Measurements from ENCODE around the gene EPS8L2. TPM values are rescaled to one million over a fixed set of nuclear protein-coding genes. Genes with fewer than 3 reads are reported as not detected.
"Not testable (repeated sequence)": the region's sequence is repeated elsewhere in the genome, so short reads cannot be mapped to it uniquely, and the experiment has no call there.

The EPS8L2 gene
- total RNA-seq, 4 donors from 2014 or later = 5.6 to 31.6 (median 24.9) TPM

DNA sequence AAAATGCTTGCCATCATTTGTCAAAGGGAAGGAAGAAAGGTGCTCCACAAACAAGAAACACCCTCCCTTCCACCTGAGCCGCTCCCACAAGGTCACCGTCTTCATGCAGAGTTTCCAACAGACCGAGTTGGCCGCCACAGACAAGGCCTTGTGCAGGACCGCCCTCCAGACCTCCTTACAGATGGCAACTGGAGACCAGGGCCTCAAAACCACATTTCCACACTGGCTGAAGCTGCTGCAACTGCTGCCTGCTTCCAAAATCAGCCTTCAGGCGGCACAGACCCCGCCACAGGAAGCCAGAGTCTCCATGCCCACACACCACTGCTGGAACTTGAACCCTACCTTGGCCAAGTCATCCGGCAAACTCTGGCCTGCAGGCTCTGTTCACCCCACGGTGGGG is 17.4 kb upstream of the EPS8L2 start:
- H3K36me3 ChIP-seq = peaks cover 31 to 68% (median 63%) of the 10 kb centered on the region in 4 donors
- WGBS = 87% methylated on average over 9 of the region's 9 CpGs

DNA sequence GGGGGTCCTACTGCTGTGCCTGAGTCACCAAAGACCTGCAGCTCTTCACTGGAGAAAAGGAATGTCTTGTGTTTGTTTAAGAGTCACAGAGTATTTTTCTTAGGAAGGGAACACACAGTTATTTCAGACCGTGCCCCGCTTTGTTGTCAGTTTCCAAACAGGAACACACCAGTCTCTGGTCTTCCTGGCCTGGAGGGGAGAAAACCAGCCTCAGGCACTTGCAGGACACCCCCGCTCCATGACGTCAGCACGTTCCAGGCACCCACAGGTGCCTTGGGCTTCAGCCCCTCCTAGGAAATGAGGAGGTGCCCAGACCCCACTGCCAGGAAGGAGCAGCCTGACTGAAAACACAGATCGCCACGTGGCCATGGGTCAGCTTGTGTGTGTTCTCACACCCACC is 16.4 kb upstream of the EPS8L2 start:
- no peak overlapping the region for H3K4me3 ChIP-seq
- TF ChIP-seq POLR2AphosphoS5 (IDR thresholded peaks at IDR 0.05) = no peak
- TF ChIP-seq EP300 (IDR thresholded peaks at IDR 0.05) = no peak
- no peak for TF ChIP-seq POLR2A (IDR thresholded peaks at IDR 0.05; ENCODE audit: low read depth)
- no peaks in the 10 kb centered on the region for H3K27me3 ChIP-seq
- no peaks in the 10 kb centered on the region for H3K9me3 ChIP-seq
- 86% methylated on average over 5 of the region's 7 CpGs for WGBS
- H3K4me1 ChIP-seq = peaks cover 16 to 19% (median 17%) of the 10 kb centered on the region in 4 donors
- H3K36me3 ChIP-seq = peaks cover 28 to 58% (median 54%) of the 10 kb centered on the region in 4 donors
- intact Hi-C loops (cut with DNase I) = no loop called here
- H3K27ac ChIP-seq (replicated peaks in 1 of 4) = no peak overlapping the region
- DNase-seq (ENCODE audit: extremely low spot score) = no peak

More for the DNA sequence above, 17.4 kb upstream of the EPS8L2 start:
- H3K9me3 ChIP-seq = no peaks in the 10 kb centered on the region
- TF ChIP-seq, protein P1, sequence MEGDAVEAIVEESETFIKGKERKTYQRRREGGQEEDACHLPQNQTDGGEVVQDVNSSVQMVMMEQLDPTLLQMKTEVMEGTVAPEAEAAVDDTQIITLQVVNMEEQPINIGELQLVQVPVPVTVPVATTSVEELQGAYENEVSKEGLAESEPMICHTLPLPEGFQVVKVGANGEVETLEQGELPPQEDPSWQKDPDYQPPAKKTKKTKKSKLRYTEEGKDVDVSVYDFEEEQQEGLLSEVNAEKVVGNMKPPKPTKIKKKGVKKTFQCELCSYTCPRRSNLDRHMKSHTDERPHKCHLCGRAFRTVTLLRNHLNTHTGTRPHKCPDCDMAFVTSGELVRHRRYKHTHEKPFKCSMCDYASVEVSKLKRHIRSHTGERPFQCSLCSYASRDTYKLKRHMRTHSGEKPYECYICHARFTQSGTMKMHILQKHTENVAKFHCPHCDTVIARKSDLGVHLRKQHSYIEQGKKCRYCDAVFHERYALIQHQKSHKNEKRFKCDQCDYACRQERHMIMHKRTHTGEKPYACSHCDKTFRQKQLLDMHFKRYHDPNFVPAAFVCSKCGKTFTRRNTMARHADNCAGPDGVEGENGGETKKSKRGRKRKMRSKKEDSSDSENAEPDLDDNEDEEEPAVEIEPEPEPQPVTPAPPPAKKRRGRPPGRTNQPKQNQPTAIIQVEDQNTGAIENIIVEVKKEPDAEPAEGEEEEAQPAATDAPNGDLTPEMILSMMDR (IDR thresholded peaks at IDR 0.05) = no peak
- TF ChIP-seq EP300 (IDR thresholded peaks at IDR 0.05) (no peak), POLR2A (IDR thresholded peaks at IDR 0.05; ENCODE audit: low read depth) (no peak), POLR2AphosphoS5 (IDR thresholded peaks at IDR 0.05) (no peak)
- intact Hi-C loops (cut with DNase I) = no loop called here
- DNase-seq (ENCODE audit: extremely low spot score) = no peak
- no peaks in the 10 kb centered on the region for H3K27me3 ChIP-seq
- H3K4me3 ChIP-seq = no peak overlapping the region
- peaks cover 6 to 10% (median 8%) of the 10 kb centered on the region in 4 donors for H3K4me1 ChIP-seq
- no peak overlapping the region for H3K27ac ChIP-seq (replicated peaks in 1 of 4)

DNA sequence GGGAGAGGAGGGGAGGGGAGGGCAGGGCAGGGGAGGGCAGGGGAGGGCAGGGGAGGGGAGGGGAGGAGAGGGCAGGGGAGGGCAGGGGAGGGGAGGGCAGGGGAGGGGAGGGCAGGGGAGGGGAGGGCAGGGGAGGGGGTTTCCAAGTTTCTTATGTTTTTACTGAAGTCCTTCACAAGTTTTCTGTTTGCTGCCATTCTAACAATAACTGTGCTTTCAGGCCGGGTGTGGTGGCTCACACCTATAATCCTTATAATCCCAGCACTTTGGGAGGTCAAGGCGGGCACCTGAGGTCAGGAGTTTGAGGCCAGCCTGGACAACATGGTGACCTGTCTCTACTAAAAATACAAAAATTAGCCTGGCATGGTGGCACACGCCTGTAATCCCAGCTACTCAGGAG is 15.8 kb upstream of the EPS8L2 start:
- WGBS = 100% methylated on average over 3 of the region's 3 CpGs
- H3K27ac ChIP-seq (replicated peaks in 1 of 4); intact Hi-C loops (cut with DNase I); H3K4me3 ChIP-seq; H3K27me3 ChIP-seq; H3K9me3 ChIP-seq; DNase-seq (ENCODE audit: extremely low spot score): not testable (repeated sequence)
- H3K4me1 ChIP-seq = peaks cover 16 to 20% (median 19%) of the 10 kb centered on the region in 4 donors
- H3K36me3 ChIP-seq = peaks cover 25 to 52% (median 48%) of the 10 kb centered on the region in 4 donors

DNA sequence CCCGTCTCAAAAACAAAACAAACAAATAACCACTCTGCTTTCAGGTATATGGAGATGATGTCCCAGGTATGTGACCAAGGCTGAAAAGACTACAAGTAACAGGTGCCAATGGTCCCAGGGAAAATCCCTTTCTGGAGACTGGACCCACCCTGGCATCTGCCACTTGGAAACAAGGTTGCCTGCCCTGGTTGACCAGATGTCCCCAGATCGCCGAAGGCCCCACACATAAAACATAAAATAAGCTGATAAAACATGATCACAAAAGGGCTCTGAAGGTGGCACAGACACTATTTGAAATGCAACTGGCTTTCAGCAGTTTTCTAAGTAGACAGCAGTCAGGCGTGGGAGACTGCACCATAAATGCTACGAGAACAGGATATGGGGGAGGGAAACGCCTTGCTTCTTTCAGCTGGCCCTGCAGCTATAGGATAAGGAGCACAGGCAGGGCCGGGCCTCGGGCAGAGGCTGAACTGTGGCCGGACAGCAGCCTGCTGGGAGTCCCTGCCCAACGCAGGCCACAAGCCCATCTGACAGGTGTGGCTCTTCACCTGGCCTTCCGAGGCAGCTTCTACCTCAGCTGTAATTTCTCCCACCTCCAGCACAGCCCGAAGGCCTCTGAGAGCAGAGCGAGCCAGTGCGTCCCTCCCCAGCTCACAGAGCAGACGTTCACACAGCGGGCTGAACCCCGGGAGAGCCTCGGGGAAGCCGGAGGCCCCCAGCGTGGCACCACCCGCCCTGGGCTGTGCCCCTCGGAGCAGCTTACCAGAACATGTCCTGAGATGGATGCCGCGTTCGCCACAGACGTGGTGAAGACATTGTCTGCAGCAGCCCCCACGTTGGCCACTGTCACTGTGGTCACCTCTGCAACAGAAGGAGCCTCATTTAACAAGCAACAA is 15.0 kb upstream of the EPS8L2 start:
- TF ChIP-seq POLR2A (IDR thresholded peaks at IDR 0.05; ENCODE audit: low read depth) (no peak), EP300 (IDR thresholded peaks at IDR 0.05) (no peak), POLR2AphosphoS5 (IDR thresholded peaks at IDR 0.05) (no peak)
- TF ChIP-seq, protein P1 (IDR thresholded peaks at IDR 0.05) = no peak
- Histone ChIP-seq H3K9me3 (no peaks in the 10 kb centered on the region), H3K27ac (replicated peaks in 1 of 4) (no peak overlapping the region), H3K4me3 (no peak overlapping the region), H3K36me3 (peaks cover 25 to 46% (median 41%) of the 10 kb centered on the region in 4 donors), H3K27me3 (no peaks in the 10 kb centered on the region), H3K4me1 (peaks cover 16 to 20% (median 19%) of the 10 kb centered on the region in 4 donors)
- 81% methylated on average over 27 of the region's 27 CpGs for WGBS
- DNase-seq (ENCODE audit: extremely low spot score) = no peak
- intact Hi-C loops (cut with DNase I) = no loop called here

DNA sequence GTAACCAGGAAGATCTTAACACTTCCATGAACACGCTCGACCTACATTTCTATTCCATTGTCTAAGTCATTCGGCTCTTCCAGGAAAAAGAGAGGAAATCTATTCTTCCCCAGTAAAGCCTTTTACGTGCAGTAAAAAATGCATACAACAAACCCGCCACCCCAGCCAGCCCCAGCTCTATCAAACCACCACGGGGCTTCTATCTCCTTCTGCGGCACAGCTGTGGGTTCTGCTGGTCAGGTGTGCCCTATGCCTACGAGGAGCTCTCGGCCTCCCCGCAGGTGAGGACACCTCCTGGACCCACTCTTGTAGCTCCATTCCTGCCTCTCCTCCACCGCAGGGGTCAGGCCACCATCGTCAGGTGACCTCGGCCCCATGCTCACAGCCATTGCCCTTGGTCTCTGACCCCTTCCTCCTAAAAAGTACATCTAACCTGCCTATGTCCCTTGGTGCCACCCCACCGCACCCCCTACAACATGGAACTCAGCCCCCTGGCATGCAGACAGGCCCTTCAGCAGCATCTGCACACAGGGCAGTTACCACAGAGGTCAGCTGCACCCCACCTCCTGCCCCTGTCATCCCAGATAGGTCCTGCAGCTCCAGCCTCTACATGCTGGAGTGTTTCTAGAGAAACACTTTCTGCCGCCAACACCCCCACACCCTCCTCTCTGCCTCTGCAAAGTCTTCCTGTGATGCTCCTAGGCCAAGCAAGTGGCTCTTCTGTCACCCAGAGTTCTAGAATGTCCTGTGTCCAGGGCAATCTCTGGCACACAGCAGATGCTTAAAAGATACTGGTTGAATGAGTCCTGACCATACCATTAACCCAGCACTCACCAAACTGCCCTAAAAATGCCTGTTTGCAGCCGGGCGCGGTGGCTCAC is 14.1 kb upstream of the EPS8L2 start:
- intact Hi-C loops (cut with DNase I) = no loop called here
- Histone ChIP-seq H3K4me1 (peaks cover 23 to 29% (median 27%) of the 10 kb centered on the region in 4 donors), H3K27me3 (no peaks in the 10 kb centered on the region), H3K9me3 (no peaks in the 10 kb centered on the region), H3K4me3 (no peak overlapping the region), H3K27ac (replicated peaks in 1 of 4) (no peak overlapping the region), H3K36me3 (peaks cover 18 to 37% (median 31%) of the 10 kb centered on the region in 4 donors)
- TF ChIP-seq EP300 (IDR thresholded peaks at IDR 0.05) (no peak), POLR2AphosphoS5 (IDR thresholded peaks at IDR 0.05) (no peak), POLR2A (IDR thresholded peaks at IDR 0.05; ENCODE audit: low read depth) (no peak)
- TF ChIP-seq, protein P1 (IDR thresholded peaks at IDR 0.05) = no peak
- 94% methylated on average over 17 of the region's 18 CpGs for WGBS
- no peak for DNase-seq (ENCODE audit: extremely low spot score)
